ENCODE results near the gene ESCO1. TPM values are rescaled to one million over a fixed set of nuclear protein-coding genes. Genes with fewer than 3 reads are reported as not detected.
"Not testable (repeated sequence)": the region's sequence is repeated elsewhere in the genome, so short reads cannot be mapped to it uniquely, and the experiment has no call there.

The ESCO1 gene
- total RNA-seq, result 10 to 100 TPM; 13.3 to 35.7 (median 22.9) TPM

GRCh38 chr18:21600526-21601410, at the start of gene ESCO1:
Gene ESCO1 (minus strand): TSS chr18:21600704. CDS start chr18:21574843, 25,861 bp downstream.
- peak; percentile 93 to 100 (median 98) for TF ChIP-seq CTCF (IDR thresholded peaks at IDR 0.05)
- peak; percentile 82 to 89 for TF ChIP-seq POLR2A (IDR thresholded peaks at IDR 0.05)
- no peaks in the 10 kb centered on the region for H3K9me3 ChIP-seq
- H3K27me3 ChIP-seq, result no peaks in the 10 kb centered on the region
- H3K36me3 ChIP-seq, result no peaks in the 10 kb centered on the region
- H3K4me3 ChIP-seq, result peak within 1 kb of the TSS; percentile 57 to 86
- peaks cover 0 to 9% of the 10 kb centered on the region in 2 donors for H3K4me1 ChIP-seq
- intact Hi-C loops (cut with DNase I; ENCODE audit: low total_unique reads), result no loop called here
- DNase-seq, result peak; percentile 94 to 95
- peak within 1 kb of the TSS; percentile 89 to 90 for H3K27ac ChIP-seq

- intact Hi-C loops (cut with DNase I; ENCODE audit: low total_unique reads); H3K27me3 ChIP-seq: not testable (repeated sequence)
Measured at GRCh38 chr18:21640375-21640774, 39.9 kb upstream of the ESCO1 start.

GRCh38 chr18:21638822-21639221, 38.3 kb upstream of the ESCO1 start:
- H3K36me3 ChIP-seq, result no peaks in the 10 kb centered on the region
- intact Hi-C loops (cut with DNase I; ENCODE audit: low total_unique reads), result no loop called here
- no peaks in the 10 kb centered on the region for H3K27me3 ChIP-seq
- no peaks in the 10 kb centered on the region for H3K4me1 ChIP-seq
- DNase-seq, result no peak
- H3K4me3 ChIP-seq, result no peak overlapping the region
- H3K9me3 ChIP-seq, result no peaks in the 10 kb centered on the region
- H3K27ac ChIP-seq, result no peak overlapping the region
- TF ChIP-seq POLR2A (IDR thresholded peaks at IDR 0.05) (no peak), CTCF (IDR thresholded peaks at IDR 0.05) (no peak)

More at GRCh38 chr18:21640375-21640774, 39.9 kb upstream of the ESCO1 start:
- H3K27ac ChIP-seq, H3K4me3 ChIP-seq, H3K9me3 ChIP-seq, H3K4me1 ChIP-seq, DNase-seq, H3K36me3 ChIP-seq: not testable (repeated sequence)

GRCh38 chr18:21636769-21637168, 36.3 kb upstream of the ESCO1 start:
- TF ChIP-seq POLR2A (IDR thresholded peaks at IDR 0.05) (no peak), CTCF (IDR thresholded peaks at IDR 0.05) (no peak)
- intact Hi-C loops (cut with DNase I; ENCODE audit: low total_unique reads), result no loop called here
- H3K36me3 ChIP-seq, result no peaks in the 10 kb centered on the region

GRCh38 chr18:21634588-21635199, 34.2 kb upstream of the ESCO1 start:
- H3K4me1 ChIP-seq, result no peaks in the 10 kb centered on the region
- no peaks in the 10 kb centered on the region for H3K27me3 ChIP-seq
- no peak for TF ChIP-seq CTCF (IDR thresholded peaks at IDR 0.05)
- TF ChIP-seq POLR2A (IDR thresholded peaks at IDR 0.05), result no peak
- DNase-seq, result no peak
- H3K27ac ChIP-seq, result no peak overlapping the region
- H3K4me3 ChIP-seq, result no peak overlapping the region
- intact Hi-C loops (cut with DNase I; ENCODE audit: low total_unique reads), result no loop called here
- no peaks in the 10 kb centered on the region for H3K9me3 ChIP-seq
- no peaks in the 10 kb centered on the region for H3K36me3 ChIP-seq

More at GRCh38 chr18:21636769-21637168, 36.3 kb upstream of the ESCO1 start:
- no peaks in the 10 kb centered on the region for H3K4me1 ChIP-seq
- no peak overlapping the region for H3K27ac ChIP-seq
- H3K4me3 ChIP-seq, result no peak overlapping the region
- DNase-seq, result no peak
- no peaks in the 10 kb centered on the region for H3K9me3 ChIP-seq
- no peaks in the 10 kb centered on the region for H3K27me3 ChIP-seq

Data from uterus (tissue), 4 donors.